ENCODE measurements around the gene GALE. TPM values are rescaled to one million over a fixed set of nuclear protein-coding genes. Genes with fewer than 3 reads are reported as not detected.
A peak's percentile ranks its signal among the peaks of the same experiment; 100 is the strongest.
"Not testable (repeated sequence)": the region's sequence is repeated elsewhere in the genome, so short reads cannot be mapped to it uniquely, and the experiment has no call there.

GALE gene
- 10 to 100 TPM; 14.1 to 16.7 (median 15.0) TPM for total RNA-seq

DNA sequence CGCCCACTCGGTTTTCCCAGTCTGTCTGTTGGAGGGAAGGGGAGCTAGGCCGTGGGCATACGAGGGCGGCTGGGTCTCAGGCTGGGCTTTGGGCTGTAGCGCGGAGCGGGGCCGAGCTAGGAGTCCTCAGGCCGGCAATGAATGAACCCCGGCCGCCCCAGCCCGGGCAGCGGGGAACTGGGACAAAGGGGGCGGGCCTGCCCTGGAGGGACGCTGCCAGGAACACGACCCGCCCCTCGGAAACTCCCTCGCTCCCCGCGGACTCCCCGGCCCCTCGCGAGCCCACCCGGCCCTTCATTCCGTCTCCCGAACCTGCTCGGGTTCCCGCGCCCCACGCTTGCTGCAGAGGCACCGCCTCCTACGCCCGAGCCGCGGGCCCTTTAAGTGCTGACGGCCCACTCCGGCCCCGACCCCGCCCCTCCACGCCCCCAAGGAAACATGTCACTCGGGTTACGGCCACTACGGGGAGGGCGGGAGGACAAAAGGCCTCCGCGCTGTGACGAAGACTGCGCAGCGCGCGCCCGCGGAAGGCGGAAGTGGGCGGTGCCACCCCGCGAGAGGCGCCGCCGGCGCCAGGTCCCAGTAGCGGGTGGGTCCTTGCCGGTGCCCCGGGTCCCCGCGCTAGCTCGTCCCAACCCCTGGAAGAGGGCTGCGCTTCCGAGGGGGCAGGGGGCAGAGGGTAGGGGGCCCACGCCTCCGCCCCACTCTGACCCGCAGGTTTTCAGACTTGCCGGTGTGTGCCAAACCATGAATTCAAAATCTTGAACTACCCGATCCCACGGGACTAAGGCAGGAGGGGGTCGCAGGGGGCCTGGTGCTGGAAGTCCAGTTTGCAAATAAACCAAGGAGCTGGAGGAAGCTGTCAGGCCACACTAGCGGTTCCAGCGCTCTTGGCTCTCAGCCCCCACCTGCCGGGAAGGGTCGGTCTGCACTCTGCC lies at the start of gene GALE:
TSS of gene GALE (minus strand) at position 355 of the 938 bp plus-strand sequence. CDS start 1,747 bp downstream, outside the sequence.
- intact Hi-C loops (cut with DNase I; ENCODE audit: low total_unique reads), result no loop called here
- DNase-seq, result peak; percentile 97
- H3K36me3 ChIP-seq, result no peaks in the 10 kb centered on the region
- no peaks in the 10 kb centered on the region for H3K9me3 ChIP-seq
- H3K4me1 ChIP-seq, result peaks cover 0 to 9% of the 10 kb centered on the region in 2 donors
- TF ChIP-seq POLR2A (IDR thresholded peaks at IDR 0.05), result peak; percentile 57 to 82
- TF ChIP-seq, protein P1, sequence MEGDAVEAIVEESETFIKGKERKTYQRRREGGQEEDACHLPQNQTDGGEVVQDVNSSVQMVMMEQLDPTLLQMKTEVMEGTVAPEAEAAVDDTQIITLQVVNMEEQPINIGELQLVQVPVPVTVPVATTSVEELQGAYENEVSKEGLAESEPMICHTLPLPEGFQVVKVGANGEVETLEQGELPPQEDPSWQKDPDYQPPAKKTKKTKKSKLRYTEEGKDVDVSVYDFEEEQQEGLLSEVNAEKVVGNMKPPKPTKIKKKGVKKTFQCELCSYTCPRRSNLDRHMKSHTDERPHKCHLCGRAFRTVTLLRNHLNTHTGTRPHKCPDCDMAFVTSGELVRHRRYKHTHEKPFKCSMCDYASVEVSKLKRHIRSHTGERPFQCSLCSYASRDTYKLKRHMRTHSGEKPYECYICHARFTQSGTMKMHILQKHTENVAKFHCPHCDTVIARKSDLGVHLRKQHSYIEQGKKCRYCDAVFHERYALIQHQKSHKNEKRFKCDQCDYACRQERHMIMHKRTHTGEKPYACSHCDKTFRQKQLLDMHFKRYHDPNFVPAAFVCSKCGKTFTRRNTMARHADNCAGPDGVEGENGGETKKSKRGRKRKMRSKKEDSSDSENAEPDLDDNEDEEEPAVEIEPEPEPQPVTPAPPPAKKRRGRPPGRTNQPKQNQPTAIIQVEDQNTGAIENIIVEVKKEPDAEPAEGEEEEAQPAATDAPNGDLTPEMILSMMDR (IDR thresholded peaks at IDR 0.05), result peak in 2 of 4 experiments; percentile 28 to 29
- H3K4me3 ChIP-seq, result peak within 1 kb of the TSS; percentile 63 to 75
- H3K27me3 ChIP-seq, result no peaks in the 10 kb centered on the region
- peak within 1 kb of the TSS; percentile 76 to 88 for H3K27ac ChIP-seq

DNA sequence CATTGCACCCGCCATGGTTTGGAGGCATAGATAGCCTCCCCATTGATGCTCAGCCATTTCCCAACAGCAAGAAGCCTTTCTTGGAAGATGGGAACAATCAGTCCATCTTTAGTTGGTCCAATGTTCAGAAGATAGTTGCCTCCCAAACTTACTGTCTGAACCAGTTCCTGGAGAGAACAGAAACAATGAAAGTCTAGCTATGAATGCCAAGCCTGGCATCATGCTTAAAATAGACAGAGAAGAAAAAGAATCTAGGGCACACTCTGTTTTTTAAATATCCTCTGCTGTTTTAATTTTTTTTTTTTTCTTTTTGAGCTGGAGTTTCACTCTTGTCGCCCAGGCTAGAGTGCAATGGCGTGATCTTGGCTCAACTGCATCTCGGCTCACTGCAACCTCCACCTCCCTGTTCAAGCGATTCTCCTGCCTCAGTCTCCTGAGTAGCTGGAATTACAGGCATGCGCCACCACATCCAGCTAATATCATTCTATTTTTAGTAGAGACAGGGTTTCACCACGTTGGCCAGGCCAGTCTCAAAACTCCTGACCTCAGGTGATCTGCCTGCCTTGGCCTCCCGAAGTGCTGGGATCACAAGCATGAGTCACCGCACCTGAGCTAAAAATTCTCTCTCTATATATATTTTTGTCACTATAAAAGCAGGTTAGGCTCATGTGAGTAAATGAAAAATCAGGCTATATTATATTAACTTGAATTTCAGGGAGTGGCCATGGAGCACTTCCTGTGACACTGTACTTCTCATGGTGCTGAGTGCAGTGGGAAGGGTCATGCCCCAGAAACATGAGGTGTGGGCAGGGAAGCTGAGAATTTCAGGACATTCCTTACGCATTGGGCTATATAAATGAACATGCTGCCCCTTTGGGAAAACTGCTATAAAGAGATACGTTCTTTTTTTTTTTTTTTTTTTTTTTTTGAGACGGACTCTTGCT lies 48.4 kb upstream of the GALE start:
- H3K27ac ChIP-seq, result no peak overlapping the region

DNA sequence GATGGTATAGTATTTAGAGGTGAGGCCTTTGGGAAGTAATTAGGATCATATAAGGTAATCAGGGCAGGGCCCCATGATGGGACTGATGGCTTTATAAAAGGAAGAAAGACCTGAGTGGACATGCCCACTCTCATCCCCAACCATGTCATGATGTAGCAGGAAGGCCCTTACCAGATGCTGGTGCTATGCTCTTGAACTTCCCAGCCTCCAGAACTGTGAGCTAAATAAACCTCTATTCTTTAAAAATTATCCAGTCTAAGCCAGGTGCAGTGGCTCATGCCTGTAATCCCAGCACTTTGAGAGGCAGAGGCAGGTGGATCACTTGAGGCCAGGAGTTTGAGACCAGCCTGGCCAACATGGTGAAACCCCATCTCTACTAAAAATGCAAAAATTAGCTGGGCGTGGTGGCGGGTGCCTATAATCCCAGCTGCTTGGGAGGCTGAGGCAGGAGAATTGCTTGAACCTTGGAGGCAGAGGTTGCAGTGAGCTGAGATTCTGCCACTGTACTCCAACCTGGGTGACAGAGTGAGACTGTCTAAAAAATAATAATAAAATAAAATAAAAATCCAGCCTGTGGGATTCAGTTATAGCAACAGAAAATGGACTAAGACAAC lies 47.0 kb upstream of the GALE start:
- intact Hi-C loops (cut with DNase I; ENCODE audit: low total_unique reads); H3K36me3 ChIP-seq; DNase-seq; H3K4me1 ChIP-seq; H3K9me3 ChIP-seq; H3K27ac ChIP-seq; H3K27me3 ChIP-seq; H3K4me3 ChIP-seq: not testable (repeated sequence)

More for the DNA sequence above, 48.4 kb upstream of the GALE start:
- Histone ChIP-seq H3K4me1 (no peaks in the 10 kb centered on the region), H3K9me3 (no peaks in the 10 kb centered on the region), H3K36me3 (no peaks in the 10 kb centered on the region), H3K27me3 (no peaks in the 10 kb centered on the region), H3K4me3 (no peak overlapping the region)
- DNase-seq, result no peak
- TF ChIP-seq, protein P1 (IDR thresholded peaks at IDR 0.05), result no peak
- no peak for TF ChIP-seq POLR2A (IDR thresholded peaks at IDR 0.05)
- intact Hi-C loops (cut with DNase I; ENCODE audit: low total_unique reads), result no loop called here

DNA sequence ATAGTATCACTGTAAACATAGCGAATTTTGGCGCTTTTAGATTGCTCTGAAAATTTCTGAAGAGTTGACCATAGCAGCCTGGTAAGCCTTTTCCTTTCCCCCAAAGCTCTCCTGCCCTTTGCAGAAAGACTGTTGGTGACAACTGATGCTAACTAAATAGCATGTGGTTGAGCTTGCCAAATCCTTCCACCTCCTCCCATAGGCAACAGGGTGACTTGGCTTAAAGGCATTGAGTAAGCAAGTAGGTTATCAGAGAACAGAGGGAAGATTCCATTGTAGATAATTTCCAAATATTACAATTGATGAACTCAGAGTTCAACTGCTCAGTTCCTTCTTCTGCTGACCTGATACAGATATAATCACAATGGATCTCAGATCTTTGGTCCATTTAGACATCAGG lies 44.6 kb upstream of the GALE start:
- Histone ChIP-seq H3K27me3 (no peaks in the 10 kb centered on the region), H3K9me3 (no peaks in the 10 kb centered on the region), H3K4me1 (no peaks in the 10 kb centered on the region), H3K4me3 (no peak overlapping the region), H3K36me3 (no peaks in the 10 kb centered on the region), H3K27ac (no peak overlapping the region)
- intact Hi-C loops (cut with DNase I; ENCODE audit: low total_unique reads), result no loop called here
- no peak for DNase-seq
- TF ChIP-seq, protein P1 (IDR thresholded peaks at IDR 0.05), result no peak

DNA sequence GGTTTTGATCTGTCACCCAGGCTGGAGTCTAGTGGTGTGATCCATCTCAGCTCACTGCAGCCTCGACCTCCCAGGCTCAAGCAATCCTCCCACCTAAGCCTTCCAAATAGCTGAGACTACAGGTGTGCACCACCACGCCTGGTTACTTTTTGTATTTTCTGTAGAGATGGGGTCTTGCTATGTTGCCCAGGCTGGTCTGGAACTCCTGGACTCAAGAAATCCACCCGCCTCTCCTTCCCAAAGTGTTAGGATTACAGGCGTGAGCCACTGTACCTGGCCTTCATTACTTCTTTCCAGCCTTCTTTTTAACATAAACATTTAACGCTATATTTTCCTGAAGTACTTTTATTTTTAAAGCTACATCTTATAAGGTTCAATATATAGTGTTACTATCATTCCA lies 43.1 kb upstream of the GALE start:
- Histone ChIP-seq H3K27me3 (no peaks in the 10 kb centered on the region), H3K27ac (no peak overlapping the region), H3K9me3 (no peaks in the 10 kb centered on the region), H3K4me1 (no peaks in the 10 kb centered on the region), H3K4me3 (no peak overlapping the region), H3K36me3 (no peaks in the 10 kb centered on the region)
- TF ChIP-seq POLR2A (IDR thresholded peaks at IDR 0.05), result no peak
- TF ChIP-seq, protein P1 (IDR thresholded peaks at IDR 0.05), result no peak
- no peak for DNase-seq
- intact Hi-C loops (cut with DNase I; ENCODE audit: low total_unique reads), result no loop called here

Data from uterus (tissue), 4 donors.